Measurements from ENCODE around the gene GRP.

GRP gene

GRCh38 chr18:59273759-59274532 is 54.0 kb downstream of the GRP start:
- no peak for TF ChIP-seq POLR2AphosphoS5 (IDR thresholded peaks at IDR 0.05; ENCODE audit: low read depth, low read length)
- TF ChIP-seq TAF1 (IDR thresholded peaks at IDR 0.05; ENCODE audit: borderline replicate concordance, insufficient read depth, low read length): no peak
- TF ChIP-seq FOXP2 (optimal IDR thresholded peaks at IDR 0.05; ENCODE audit: borderline replicate concordance, extremely low read depth, extremely low read length, insufficient read depth): no peak
- TF ChIP-seq REST (IDR thresholded peaks at IDR 0.05; ENCODE audit: insufficient read depth in 1 of 2, low read depth in 2 of 2, low read length in 2 of 2): no peak
- no peak for TF ChIP-seq SIN3A (IDR thresholded peaks at IDR 0.05; ENCODE audit: borderline replicate concordance, insufficient read depth, low read length)

DNA sequence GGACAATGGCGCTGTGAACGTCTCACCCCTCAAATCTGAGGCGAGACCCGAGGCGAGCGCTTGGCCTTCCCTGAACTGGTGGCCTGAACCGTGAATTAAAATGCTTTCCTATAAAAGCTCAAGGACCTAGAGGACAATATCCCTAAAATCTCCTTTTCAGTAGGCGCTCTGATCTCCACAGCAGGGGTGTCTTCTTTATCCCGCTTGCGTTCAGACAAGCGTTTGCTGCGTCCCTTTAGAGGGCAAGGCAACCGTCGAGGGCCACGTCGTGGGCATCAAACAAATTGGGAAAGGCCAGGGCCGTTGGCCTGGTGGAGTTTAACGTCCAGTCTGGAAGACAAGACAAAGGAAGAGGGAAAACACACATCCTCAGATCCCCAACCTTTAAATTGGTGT is 54.6 kb downstream of the GRP start:
- TF ChIP-seq SIN3A (IDR thresholded peaks at IDR 0.05; ENCODE audit: borderline replicate concordance, insufficient read depth, low read length) (no peak), FOXP2 (optimal IDR thresholded peaks at IDR 0.05; ENCODE audit: borderline replicate concordance, extremely low read depth, extremely low read length, insufficient read depth) (no peak), POLR2AphosphoS5 (IDR thresholded peaks at IDR 0.05; ENCODE audit: low read depth, low read length) (no peak), TAF1 (IDR thresholded peaks at IDR 0.05; ENCODE audit: borderline replicate concordance, insufficient read depth, low read length) (no peak), REST (IDR thresholded peaks at IDR 0.05; ENCODE audit: insufficient read depth in 1 of 2, low read depth in 2 of 2, low read length in 2 of 2) (no peak)

DNA sequence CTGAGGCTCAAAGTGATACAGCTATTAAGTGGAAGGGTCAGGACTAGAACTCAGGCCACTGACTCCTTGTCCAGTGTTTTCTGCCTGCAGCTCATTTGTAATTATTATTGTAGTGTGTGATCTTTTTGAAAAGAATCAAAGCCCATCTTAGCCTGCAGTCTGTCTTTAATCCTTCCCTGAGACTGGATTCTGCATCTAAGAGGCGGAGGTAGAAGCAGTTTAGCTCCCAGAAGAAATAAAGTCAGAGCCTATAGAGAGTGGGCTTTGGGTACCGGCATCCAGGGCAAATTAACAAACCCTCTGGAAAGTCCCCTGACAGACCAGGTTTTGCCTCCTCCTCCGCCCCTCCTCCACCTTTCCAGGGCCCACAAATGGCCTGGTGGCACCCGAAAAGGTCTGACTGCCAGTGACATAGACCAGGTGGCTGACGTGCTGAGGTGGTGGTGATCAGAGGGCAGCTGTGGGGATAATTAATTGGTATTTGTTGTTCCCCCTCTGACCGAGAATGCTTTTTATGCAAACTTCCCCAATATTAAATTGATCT is 55.5 kb downstream of the GRP start:
- TF ChIP-seq FOXP2 (optimal IDR thresholded peaks at IDR 0.05; ENCODE audit: borderline replicate concordance, extremely low read depth, extremely low read length, insufficient read depth) (no peak), SIN3A (IDR thresholded peaks at IDR 0.05; ENCODE audit: borderline replicate concordance, insufficient read depth, low read length) (no peak), POLR2AphosphoS5 (IDR thresholded peaks at IDR 0.05; ENCODE audit: low read depth, low read length) (no peak), REST (IDR thresholded peaks at IDR 0.05; ENCODE audit: insufficient read depth in 1 of 2, low read depth in 2 of 2, low read length in 2 of 2) (no peak)

DNA sequence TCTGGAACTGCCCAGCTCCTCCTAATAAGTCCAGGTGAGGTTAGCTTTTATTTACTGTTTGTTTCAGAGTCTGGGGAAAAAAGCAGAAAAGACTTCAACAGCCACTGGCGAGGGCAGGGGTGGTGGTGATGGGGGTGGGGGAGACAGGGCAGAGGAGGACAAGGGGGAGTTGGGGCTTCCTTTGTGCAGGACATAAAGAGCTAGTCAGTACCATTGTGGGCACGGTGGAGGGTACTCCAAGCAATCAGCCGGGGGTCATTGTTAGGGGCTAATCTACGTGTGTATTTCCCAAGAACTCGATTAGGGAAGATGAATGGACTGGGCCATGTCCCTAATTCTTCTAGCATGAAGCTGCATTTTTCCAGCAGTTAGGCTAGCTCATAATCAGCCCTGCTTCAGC is 56.1 kb downstream of the GRP start:
- TF ChIP-seq REST (IDR thresholded peaks at IDR 0.05; ENCODE audit: insufficient read depth in 1 of 2, low read depth in 2 of 2, low read length in 2 of 2) (no peak), TAF1 (IDR thresholded peaks at IDR 0.05; ENCODE audit: borderline replicate concordance, insufficient read depth, low read length) (no peak), SIN3A (IDR thresholded peaks at IDR 0.05; ENCODE audit: borderline replicate concordance, insufficient read depth, low read length) (no peak), POLR2AphosphoS5 (IDR thresholded peaks at IDR 0.05; ENCODE audit: low read depth, low read length) (no peak), FOXP2 (optimal IDR thresholded peaks at IDR 0.05; ENCODE audit: borderline replicate concordance, extremely low read depth, extremely low read length, insufficient read depth) (no peak)

Data from PFSK-1 (cell line).